GM04504 (cell line): ENCODE results near the gene PHTF2.

Experiments used
- DNase-seq: peaks from one replicate; pipeline ENCODE4 v3.0.0-alpha.2; 2012; ENCODE audit warnings: low read depth

Gene PHTF2

DNA sequence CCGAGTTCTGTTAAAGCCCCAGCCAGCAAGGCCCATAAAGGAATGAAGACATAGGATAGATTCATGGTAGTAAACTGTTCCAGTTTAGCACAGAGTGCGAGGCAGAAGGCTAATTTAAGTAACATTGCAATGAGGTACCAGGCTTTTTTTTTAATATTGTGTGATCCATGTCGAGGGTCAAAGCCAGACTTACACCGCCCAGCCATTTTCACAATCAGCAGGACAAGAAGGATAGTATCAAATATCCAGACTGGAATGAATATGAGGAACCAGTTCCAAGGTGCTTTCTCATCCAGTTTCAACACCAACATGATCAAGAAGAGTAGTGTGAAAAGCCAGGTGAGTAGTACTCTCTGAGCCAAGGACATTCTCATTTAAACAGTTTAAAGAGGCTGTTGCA, 4.6 kb upstream of the PHTF2 start:
- DNase-seq, result no peak

GRCh38 chr7:77796109-77796508, 2.5 kb upstream of the PHTF2 start:
- no peak for DNase-seq

DNA sequence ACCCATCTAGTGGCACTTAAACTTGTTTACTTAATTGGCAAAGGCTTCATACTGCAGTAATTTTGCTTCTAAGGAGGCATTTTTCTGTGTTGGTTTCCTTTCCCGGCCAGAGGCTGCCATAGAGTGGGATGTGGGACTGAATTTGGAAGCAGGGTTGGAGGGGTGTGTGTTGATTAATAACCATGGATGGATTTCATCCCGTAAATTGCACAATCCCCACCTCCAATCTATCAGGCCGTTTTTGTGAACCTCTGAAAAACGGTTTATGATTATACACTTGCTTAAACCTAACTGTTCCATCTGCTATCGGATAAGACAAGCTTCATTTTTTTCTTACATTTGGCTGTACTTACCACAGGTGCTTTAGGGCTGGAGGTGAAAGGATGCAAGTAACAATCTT, 1.6 kb upstream of the PHTF2 start:
- DNase-seq, result no peak

- DNase-seq, result no peak
Measured at GRCh38 chr7:77797734-77798393, 709 bp upstream of the PHTF2 start.

GRCh38 chr7:77799078-77799964, 748 bp downstream of the PHTF2 start:
- no peak for DNase-seq

GRCh38 chr7:77800158-77800557, 1.6 kb downstream of the PHTF2 start:
- DNase-seq, result no peak

DNA sequence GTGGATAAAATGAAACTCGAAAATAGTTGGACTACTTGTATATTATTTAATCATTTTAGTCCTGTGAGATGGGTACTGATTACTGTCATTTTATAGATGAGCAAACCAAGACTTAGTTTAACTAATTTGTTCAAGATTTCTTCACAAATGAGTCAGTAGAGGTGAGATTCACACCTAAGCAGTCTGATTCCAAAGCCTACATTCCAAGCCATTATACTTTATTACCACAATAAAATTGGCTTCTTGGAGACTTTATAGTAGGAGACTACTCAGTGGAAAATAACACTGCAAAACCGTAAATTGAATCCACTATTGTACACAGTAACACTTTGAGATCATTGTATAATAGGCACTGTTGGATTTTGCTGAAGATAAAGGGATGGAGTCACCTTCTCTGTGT, 2.2 kb downstream of the PHTF2 start:
- no peak for DNase-seq

- no peak for DNase-seq
Measured at GRCh38 chr7:77802557-77803405, 4.2 kb downstream of the PHTF2 start.

DNA sequence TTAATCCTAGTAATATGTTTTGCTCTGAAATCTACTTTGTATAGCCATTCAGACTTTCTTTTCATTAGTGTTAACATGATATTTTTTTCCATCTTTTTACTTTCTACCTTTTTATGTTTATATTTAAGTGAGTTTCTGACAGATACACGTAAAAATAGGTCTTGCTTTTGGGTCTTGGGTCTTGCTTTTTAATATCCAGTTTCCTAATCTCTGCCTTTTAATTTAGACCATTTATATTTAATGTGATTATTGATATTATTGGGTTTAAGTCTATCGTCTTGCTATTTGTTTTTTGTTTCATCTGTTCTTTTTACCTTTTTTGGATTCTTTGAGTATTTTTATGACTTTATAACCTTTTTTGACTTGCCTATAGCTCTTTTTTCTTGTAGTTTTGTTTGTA, 7.9 kb downstream of the PHTF2 start:
- no peak for DNase-seq

- no peak for DNase-seq
Measured at GRCh38 chr7:77808517-77808916, 9.9 kb downstream of the PHTF2 start.

DNA sequence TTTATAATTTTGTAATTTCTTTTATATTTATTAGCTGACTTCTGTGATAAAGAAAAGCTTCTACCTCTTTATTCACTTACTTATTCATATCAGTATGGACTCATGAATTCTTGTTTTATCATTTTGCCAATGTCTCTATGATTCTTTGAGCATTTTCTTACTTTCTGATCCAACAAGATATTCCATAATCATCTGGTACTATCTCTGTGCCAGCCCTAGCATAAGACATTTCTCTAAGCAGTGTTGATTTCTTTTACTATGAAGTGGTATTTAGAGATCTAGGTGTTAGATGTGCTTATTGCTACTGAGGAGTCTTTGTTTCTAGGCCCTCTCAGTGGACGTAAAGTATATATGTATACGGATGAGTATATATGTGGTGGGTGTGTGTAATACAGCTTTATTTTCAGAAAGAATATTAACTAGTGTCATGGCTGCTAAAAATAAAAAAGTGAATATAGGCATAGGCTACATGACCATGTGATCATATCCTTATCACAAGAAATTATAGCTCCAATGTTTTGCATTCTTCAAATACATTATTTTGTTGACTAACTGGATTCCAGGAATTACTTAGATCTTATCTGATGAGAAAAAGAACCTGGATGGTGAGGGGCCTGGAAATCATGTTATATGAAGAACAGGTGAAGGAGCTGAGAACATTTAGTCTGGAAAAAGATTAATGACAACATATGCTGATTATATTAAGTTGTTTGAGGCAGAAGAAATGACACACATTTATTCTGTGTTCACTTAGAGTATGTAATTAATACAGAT, 13.1 kb downstream of the PHTF2 start:
- DNase-seq, result no peak

GRCh38 chr7:77812290-77812685, 13.7 kb downstream of the PHTF2 start:
- no peak for DNase-seq

GRCh38 chr7:77813180-77813579, 14.6 kb downstream of the PHTF2 start:
- no peak for DNase-seq

DNA sequence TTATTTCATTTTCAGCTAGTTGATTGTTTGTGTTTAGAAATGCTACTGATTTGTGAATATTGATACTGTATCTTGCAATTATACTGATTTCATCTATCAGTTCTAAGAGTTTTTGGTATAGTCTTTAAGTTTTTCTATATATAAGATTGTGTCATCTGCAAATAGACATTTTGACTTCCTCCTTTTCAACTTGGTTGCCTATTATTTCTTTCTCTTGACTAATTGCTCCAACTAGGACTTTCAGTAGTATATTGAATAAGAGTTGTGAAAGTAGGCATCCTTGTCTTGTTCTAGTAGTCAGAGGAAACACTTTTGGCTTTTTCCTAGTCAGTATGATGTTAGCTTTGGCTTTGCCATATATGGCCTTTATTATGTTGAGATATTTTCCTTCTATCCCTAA, 20.4 kb downstream of the PHTF2 start:
- DNase-seq, result no peak

DNA sequence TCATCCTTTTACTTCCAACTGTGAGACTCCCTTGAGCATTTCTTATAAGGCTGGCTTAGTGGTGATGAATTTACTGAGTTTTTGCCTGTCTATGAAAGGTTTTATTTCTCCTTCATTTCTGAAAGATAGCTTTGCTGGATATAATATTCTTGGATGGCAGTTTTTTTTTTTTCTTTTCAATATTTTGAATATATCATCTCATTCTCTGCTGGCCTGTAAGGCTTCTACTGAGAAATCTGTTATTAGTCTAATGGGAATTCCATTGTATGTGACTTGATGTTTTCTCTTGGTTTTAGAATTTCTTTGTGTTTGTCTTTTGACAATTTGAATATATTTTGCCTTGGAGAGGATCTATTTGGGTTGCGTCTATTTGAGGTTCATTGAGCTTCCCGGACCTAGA, 22.4 kb downstream of the PHTF2 start:
- DNase-seq, result no peak

DNA sequence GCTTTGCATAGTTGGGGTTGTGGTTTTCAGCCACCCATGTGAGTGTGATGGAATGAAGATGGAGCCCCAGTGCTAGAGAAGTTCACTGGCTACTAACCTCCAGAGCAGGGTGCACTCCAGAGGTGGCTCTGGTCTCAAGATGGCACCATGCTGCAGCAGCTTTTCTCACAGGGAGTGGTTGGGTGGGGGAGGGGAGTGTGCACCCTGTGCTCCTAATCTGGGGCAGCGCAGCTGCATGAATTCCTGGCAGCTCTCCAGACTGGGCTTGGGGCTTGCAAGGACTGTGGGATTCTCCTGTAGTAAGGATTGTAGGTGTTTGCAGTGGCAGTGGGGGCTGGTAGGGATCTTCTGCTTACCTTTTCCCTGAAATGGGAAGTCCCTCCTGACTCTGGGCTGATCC, 23.7 kb downstream of the PHTF2 start:
- DNase-seq, result no peak

DNA sequence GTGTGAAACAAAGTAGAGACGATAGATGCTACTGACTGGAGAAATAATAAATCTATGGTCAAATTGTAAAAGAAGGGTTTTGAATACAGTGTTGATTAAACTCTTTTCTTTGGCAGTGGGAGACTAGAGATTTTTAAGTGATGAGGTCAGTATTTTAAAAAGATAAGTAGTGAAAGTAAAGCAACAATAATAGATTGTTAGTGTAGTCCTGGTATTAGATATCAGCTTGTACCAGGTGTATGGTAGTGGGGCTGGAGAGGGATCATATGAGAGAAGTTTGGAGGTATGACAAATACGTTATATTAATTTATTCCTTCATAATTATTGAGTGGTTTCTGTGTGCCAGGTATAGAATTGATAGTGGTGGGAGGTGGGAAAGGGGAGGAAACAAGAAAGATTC, 25.2 kb downstream of the PHTF2 start:
- DNase-seq, result no peak

GRCh38 chr7:77824636-77825035, 26.1 kb downstream of the PHTF2 start:
- DNase-seq, result no peak

DNA sequence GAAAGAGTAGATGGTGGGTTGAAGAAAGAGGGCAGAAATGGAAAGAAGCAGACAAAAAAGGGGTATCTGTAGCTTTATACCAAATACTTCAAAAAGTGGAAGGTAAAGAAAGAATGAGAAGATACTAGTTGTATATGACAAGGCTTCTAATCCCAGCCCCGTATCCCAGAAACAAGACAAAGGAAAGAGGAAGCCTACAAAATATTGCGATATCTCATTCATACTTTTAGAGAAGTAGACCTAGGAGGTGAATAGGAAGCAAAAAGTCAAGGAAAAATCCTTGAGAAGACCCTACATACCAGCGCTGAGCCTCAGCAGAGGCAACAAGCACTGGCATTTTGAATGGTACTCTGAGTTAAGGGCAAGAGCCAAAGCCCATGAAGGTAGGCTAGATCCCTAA, 26.6 kb downstream of the PHTF2 start:
- no peak for DNase-seq

- no peak for DNase-seq
Measured at GRCh38 chr7:77826300-77826699, 27.7 kb downstream of the PHTF2 start.

- DNase-seq, result no peak
Measured at GRCh38 chr7:77827999-77828398, 29.4 kb downstream of the PHTF2 start.
